WTC11 (cell line): ENCODE results near the gene TCF7L1.

Source experiments
- CBFB ChIP-seq: sonication (generic); formaldehyde crosslinking; IDR thresholded peaks from 2 replicates; pipeline ENCODE4 v1.8.1; 2022; ENCODE audit warnings: mild to moderate bottlenecking, low read depth, missing genetic modification reagents
- TF ChIP-seq, protein P1 (sequence below): sonication (generic); formaldehyde crosslinking; IDR thresholded peaks from 2 replicates; pipeline ENCODE4 v1.8.0; 2023; ENCODE audit warnings: mild to moderate bottlenecking, missing genetic modification reagents

GRCh38 chr2:85168942-85169341, 35.8 kb downstream of the TCF7L1 start:
- TF ChIP-seq CBFB (CRISPR knock-in tag) = no peak
- TF ChIP-seq, protein P1, sequence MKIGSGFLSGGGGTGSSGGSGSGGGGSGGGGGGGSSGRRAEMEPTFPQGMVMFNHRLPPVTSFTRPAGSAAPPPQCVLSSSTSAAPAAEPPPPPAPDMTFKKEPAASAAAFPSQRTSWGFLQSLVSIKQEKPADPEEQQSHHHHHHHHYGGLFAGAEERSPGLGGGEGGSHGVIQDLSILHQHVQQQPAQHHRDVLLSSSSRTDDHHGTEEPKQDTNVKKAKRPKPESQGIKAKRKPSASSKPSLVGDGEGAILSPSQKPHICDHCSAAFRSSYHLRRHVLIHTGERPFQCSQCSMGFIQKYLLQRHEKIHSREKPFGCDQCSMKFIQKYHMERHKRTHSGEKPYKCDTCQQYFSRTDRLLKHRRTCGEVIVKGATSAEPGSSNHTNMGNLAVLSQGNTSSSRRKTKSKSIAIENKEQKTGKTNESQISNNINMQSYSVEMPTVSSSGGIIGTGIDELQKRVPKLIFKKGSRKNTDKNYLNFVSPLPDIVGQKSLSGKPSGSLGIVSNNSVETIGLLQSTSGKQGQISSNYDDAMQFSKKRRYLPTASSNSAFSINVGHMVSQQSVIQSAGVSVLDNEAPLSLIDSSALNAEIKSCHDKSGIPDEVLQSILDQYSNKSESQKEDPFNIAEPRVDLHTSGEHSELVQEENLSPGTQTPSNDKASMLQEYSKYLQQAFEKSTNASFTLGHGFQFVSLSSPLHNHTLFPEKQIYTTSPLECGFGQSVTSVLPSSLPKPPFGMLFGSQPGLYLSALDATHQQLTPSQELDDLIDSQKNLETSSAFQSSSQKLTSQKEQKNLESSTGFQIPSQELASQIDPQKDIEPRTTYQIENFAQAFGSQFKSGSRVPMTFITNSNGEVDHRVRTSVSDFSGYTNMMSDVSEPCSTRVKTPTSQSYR (CRISPR knock-in tag) = no peak
